ENCODE data around the gene PCED1B. TPM values are rescaled to one million over a fixed set of nuclear protein-coding genes. Genes with fewer than 3 reads are reported as not detected.
A peak's percentile ranks its signal among the peaks of the same experiment; 100 is the strongest.
"Not testable (repeated sequence)": the region's sequence is repeated elsewhere in the genome, so short reads cannot be mapped to it uniquely, and the experiment has no call there.

PCED1B gene
- total RNA-seq, 2 donors from 2014 or later = 48.6 to 54.2 TPM

DNA sequence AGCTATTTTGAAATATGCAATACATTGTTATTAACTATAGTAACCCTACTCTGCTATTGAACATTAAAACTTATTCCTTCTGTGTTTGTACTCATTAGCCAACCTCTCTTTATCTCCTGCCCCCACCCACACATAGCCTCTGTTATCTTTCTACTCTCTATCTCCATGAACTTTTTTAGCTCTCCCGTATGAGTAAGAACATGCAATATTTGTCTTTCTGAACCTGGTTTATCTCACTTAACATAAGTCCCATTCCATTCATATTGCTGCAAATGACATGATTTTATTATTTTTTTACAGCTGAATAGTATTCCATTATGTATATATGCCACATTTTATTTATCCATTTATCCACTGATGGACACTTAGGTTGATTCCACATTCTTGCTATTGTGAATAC lies 79.4 kb downstream of the PCED1B start:
- peaks cover 6% of the 10 kb centered on the region for H3K36me3 Mint-ChIP-seq (ENCODE audit: low read depth)
- H3K9me3 ChIP-seq (ENCODE audit: control insufficient read depth, low read length, poor library complexity, severe bottlenecking) = no peaks in the 10 kb centered on the region
- peaks cover 13% of the 10 kb centered on the region for H3K4me1 Mint-ChIP-seq
- H3K27ac Mint-ChIP-seq = peak overlapping the region; percentile 14
- no peak overlapping the region for H3K4me3 Mint-ChIP-seq
- no peak for ATAC-seq
- no peaks in the 10 kb centered on the region for H3K27me3 Mint-ChIP-seq
- no peak for DNase-seq

DNA sequence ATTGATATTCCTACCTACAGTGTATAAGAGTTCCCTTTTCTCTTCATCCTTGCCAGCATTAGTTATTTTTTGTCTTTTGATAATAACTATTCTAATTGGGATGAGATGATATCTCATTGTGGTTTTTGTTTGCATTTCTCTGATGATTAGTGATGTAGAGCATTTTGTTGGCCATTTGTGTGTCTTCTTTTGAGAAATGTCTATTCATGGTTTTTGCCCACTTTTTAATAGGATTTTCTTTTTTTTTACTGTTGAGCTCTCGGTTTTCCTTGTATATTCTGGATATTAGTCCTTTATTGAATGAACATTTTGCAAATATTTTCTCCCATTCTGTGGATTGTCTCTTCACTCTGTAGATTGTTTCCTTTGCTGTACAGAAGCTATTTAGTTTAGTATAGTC lies 79.9 kb downstream of the PCED1B start:
- no peaks in the 10 kb centered on the region for H3K27me3 Mint-ChIP-seq
- H3K27ac Mint-ChIP-seq = peak overlapping the region; percentile 14
- ATAC-seq (no peak), DNase-seq (no peak)
- no peaks in the 10 kb centered on the region for H3K9me3 ChIP-seq (ENCODE audit: control insufficient read depth, low read length, poor library complexity, severe bottlenecking)
- H3K4me3 Mint-ChIP-seq = no peak overlapping the region
- peaks cover 13% of the 10 kb centered on the region for H3K4me1 Mint-ChIP-seq
- peaks cover 7% of the 10 kb centered on the region for H3K36me3 Mint-ChIP-seq (ENCODE audit: low read depth)

DNA sequence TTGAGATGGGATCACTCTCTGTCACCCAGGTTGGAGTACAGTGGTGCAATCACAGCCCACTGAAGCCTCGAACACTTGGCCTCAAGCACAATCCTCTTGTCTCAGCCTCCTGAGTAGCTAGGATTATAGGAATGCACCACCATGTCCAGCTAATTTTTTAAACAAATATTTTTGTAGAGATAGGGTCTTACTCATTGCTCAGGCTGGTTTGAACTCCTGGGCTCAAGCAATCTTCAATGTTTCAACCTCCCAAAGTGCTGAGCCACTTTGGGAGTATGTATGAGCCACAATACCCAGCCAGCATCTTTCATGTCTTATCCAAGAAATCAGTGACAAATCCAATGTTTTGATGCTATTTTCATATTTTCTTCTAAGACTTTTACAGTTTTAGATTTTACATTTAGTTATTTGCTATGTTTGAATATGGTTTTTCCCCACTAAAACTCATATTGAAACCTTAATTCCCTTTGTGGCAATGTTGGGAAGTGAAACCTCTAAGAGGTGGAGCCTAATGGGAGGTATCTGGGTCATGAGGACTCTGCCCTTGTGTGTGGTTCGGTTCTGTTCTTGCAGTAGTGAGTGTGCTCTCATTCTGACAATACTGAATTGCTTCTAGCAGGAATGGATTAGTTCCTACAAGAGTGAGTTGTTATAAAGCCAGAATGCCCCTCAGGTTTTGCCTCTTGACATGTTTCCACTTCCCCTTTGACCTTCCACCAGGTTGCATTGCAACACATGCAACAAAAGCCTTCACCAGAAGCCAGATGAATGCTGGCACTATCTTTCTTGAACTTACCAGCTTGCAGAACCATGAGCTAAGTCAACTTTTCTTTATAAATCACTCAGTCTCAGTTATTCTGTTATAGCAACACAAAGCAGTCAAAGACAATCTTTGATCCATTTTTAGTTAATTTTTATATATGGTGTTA lies 81.2 kb downstream of the PCED1B start:
- H3K9me3 ChIP-seq (ENCODE audit: control insufficient read depth, low read length, poor library complexity, severe bottlenecking) = no peaks in the 10 kb centered on the region
- Mint-ChIP-seq H3K4me3 (no peak overlapping the region), H3K4me1 (peaks cover 11% of the 10 kb centered on the region), H3K27ac (no peak overlapping the region), H3K27me3 (no peaks in the 10 kb centered on the region), H3K36me3 (ENCODE audit: low read depth) (peaks cover 7% of the 10 kb centered on the region)
- DNase-seq (no peak), ATAC-seq (no peak)

DNA sequence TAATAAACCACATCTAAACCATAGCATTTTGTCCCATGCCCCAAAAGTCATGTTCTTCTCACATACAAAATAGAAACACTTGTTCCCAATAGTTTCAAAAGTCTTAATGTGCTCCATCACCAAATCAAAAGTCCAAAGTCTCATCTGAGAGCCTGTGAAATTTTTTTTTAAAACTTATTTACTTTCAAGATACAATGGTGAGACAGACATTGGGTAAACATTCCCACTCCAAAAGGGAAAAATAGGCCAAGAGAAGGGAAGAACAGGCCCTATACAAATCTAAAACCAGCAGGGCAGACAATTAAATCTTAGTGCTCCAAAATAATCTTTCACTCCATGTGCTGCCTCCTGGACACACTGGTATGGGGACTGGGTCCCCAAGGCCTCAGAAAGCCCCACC lies 84.7 kb downstream of the PCED1B start:
- no peak for DNase-seq
- Mint-ChIP-seq H3K4me3 (no peak overlapping the region), H3K27ac (no peak overlapping the region), H3K4me1 (peaks cover 4% of the 10 kb centered on the region), H3K27me3 (no peaks in the 10 kb centered on the region), H3K36me3 (ENCODE audit: low read depth) (peaks cover 11% of the 10 kb centered on the region)
- ATAC-seq = no peak
- no peaks in the 10 kb centered on the region for H3K9me3 ChIP-seq (ENCODE audit: control insufficient read depth, low read length, poor library complexity, severe bottlenecking)

DNA sequence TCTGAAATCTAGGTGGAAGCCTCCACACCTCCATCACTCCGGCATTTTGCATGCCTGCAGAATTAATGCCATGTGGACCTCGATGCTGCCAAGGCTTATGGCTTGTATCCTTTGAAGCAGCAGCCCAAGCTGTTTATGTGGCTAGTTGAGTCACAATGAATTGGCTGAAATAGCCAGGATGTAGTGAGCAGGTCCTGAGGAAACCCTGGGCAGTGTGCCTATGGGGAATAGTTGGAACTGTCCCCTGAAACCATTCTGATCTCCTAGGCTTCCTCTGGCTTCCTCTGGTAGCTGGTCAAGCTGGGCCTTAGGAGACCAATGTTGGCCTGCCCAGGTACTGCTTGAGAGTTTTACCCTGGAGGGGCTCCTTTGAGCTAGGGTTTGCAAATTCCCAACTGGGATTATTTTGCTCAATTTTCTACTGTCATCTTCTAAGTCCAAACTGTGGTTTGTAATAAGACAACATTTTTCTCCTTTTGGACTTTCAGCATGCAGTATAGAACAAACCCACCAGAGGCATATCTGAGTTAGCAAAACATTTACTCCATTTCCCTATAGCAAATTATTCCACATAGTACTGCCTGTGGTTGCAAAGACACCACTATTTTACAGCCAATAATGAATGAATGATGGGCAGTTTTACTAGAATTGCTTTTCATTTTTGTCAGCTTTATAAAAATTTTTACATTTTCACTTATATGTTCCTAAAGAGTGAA lies 85.5 kb downstream of the PCED1B start:
- H3K36me3 Mint-ChIP-seq (ENCODE audit: low read depth) = peaks cover 11% of the 10 kb centered on the region
- DNase-seq (no peak), ATAC-seq (no peak)
- no peaks in the 10 kb centered on the region for H3K9me3 ChIP-seq (ENCODE audit: control insufficient read depth, low read length, poor library complexity, severe bottlenecking)
- no peak overlapping the region for H3K27ac Mint-ChIP-seq
- no peak overlapping the region for H3K4me3 Mint-ChIP-seq
- peaks cover 4% of the 10 kb centered on the region for H3K4me1 Mint-ChIP-seq
- no peaks in the 10 kb centered on the region for H3K27me3 Mint-ChIP-seq

DNA sequence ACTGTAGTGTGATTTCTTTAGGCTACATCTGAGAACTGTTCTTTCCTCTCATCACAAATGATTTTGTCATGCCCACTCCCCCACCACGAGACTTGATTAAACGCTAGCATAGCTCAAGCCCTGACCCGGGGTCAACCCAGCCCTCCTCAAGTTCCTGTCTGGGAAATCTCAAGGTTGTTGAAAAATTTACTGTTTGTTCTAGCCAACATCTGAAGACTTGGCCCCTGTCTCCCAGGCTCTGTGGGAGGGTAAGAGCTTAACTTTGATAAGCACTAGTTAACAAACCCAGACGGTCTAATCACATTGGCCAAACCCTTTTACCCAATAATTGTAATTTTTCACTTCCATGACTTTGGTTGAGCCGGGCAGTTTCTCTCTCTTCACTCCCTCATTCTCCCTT lies 86.5 kb downstream of the PCED1B start:
- Mint-ChIP-seq H3K27ac (no peak overlapping the region), H3K36me3 (ENCODE audit: low read depth) (peaks cover 11% of the 10 kb centered on the region), H3K4me3 (no peak overlapping the region), H3K4me1 (peaks cover 4% of the 10 kb centered on the region), H3K27me3 (no peaks in the 10 kb centered on the region)
- DNase-seq (no peak), ATAC-seq (no peak)
- H3K9me3 ChIP-seq (ENCODE audit: control insufficient read depth, low read length, poor library complexity, severe bottlenecking) = no peaks in the 10 kb centered on the region

DNA sequence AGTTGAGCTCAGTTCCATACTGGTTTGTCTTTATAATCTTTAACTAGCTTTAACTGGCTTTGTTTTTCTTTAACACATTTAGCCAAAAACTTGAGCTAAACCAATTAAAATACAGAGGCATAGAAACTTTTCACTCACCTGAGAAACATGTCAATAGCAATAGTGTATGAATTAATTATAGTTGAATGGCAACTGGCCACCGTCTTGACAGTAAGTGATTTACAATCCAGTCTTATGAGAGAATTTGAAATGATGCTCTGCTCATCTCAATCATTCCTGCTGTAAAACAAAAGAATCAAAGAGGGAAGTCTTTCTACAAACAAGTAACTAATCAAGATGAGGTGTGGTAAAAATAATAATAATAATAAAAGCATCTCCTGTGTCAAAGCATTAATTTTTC lies 86.9 kb downstream of the PCED1B start:
- ATAC-seq (no peak), DNase-seq (no peak)
- Mint-ChIP-seq H3K4me3 (no peak overlapping the region), H3K36me3 (ENCODE audit: low read depth) (peaks cover 11% of the 10 kb centered on the region), H3K4me1 (peaks cover 4% of the 10 kb centered on the region), H3K27me3 (no peaks in the 10 kb centered on the region), H3K27ac (no peak overlapping the region)
- no peaks in the 10 kb centered on the region for H3K9me3 ChIP-seq (ENCODE audit: control insufficient read depth, low read length, poor library complexity, severe bottlenecking)

DNA sequence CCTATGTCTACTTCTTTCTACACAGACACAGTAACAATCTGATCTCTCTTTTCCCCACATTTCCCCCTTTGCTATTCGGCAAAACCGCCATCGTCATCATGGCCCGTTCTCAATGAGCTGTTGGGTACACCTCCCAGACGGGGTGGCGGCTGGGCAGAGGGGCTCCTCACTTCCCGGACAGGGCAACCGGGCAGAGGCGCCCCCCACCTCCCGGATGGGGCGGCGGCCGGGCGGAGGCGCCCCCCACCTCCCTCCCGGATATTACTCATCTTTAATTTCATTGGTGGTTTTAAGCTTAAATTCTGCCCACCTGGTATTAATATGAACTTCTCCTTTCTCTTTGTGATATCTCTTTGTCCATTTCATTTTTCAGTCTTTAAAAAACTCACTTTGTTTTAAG lies 90.9 kb downstream of the PCED1B start:
- not testable (repeated sequence) for DNase-seq; H3K36me3 Mint-ChIP-seq (ENCODE audit: low read depth)

DNA sequence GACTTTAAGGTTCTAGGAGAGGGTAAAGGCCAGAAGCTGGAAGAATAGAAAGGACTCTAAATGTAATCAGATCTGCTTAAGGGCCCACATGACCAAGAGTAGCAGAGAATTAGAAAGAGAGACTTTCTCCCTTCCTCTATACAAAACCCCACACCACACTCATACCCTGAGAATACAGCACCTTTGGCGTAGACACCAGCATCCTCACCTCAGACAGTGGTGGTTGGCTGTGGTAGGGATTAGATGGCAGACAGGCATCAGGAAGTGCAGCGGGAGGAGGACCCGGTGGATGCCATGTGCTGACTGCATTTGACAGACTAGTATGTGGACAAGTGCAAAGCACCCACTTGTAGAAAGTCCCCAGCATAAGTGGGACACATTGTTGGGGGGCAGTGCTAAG lies 98.6 kb downstream of the PCED1B start:
- Mint-ChIP-seq H3K4me1 (peaks cover 15% of the 10 kb centered on the region), H3K27ac (no peak overlapping the region), H3K36me3 (ENCODE audit: low read depth) (peaks cover 11% of the 10 kb centered on the region), H3K27me3 (no peaks in the 10 kb centered on the region), H3K4me3 (no peak overlapping the region)
- ATAC-seq (no peak), DNase-seq (no peak)
- no peaks in the 10 kb centered on the region for H3K9me3 ChIP-seq (ENCODE audit: control insufficient read depth, low read length, poor library complexity, severe bottlenecking)

More for the DNA sequence above, 90.9 kb downstream of the PCED1B start:
- not testable (repeated sequence) for H3K27me3 Mint-ChIP-seq; H3K9me3 ChIP-seq (ENCODE audit: control insufficient read depth, low read length, poor library complexity, severe bottlenecking); H3K4me1 Mint-ChIP-seq; ATAC-seq; H3K27ac Mint-ChIP-seq; H3K4me3 Mint-ChIP-seq

DNA sequence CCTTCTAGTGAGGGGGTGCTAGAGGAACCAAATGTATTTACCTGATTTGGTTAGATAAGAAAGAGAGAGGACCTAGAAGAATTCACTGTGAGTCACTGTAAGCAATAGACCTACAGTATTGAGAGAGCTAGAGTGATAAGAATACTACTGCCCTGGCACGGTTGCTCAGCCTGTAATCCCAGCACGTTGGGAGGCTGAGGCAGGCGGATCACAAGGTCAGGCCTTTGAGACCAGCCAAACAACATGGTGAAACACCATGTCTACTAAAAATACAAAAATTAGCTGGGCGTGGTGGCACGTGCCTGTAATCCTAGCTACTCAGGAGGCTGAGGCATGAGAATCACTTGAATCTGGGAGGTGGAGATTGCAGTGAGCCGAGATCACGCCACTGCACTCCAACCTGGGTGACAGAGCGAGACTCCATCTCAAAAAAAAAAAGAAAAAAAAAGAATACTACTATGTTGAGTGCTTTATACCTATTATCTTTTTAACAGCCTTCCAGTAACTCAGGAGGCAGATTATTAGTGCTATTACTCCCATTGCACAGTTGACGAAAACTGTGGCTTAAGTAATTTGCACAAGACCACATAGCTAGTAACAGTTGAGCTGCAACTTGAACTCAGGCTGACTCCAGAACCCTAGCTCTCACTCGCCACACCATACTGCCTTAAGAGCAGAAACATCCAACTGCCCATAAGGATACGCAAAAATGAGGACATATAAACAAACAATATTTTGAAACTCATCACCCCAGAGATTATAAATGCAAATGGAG lies 102.9 kb downstream of the PCED1B start:
- not testable (repeated sequence) for H3K9me3 ChIP-seq (ENCODE audit: control insufficient read depth, low read length, poor library complexity, severe bottlenecking); H3K27ac Mint-ChIP-seq; H3K4me3 Mint-ChIP-seq; ATAC-seq; H3K36me3 Mint-ChIP-seq (ENCODE audit: low read depth); H3K27me3 Mint-ChIP-seq; DNase-seq
- peaks cover 21% of the 10 kb centered on the region for H3K4me1 Mint-ChIP-seq

DNA sequence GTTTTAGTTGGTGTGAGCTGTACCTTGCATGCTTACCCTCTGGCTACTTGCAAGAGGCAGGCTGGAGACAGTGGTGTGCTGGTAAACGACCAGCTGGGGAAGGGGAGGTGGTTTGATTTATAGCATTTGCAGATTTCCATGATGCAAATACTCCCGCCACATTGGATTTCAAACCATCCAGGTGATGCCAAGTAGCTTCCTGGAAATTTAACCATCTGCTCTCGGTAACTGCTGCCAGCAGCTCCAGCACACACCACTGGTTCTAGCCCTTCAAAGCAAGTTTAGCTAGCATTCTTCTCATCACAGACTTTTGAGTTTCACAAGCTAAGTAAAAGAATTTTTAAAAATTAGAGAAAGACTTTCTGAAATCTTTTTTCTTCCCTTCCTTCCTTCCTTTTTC lies 104.8 kb downstream of the PCED1B start:
- no peaks in the 10 kb centered on the region for H3K27me3 Mint-ChIP-seq
- peaks cover 10% of the 10 kb centered on the region for H3K36me3 Mint-ChIP-seq (ENCODE audit: low read depth)
- no peak overlapping the region for H3K27ac Mint-ChIP-seq
- H3K9me3 ChIP-seq (ENCODE audit: control insufficient read depth, low read length, poor library complexity, severe bottlenecking) = no peaks in the 10 kb centered on the region
- H3K4me1 Mint-ChIP-seq = peaks cover 27% of the 10 kb centered on the region
- DNase-seq (no peak), ATAC-seq (no peak)
- H3K4me3 Mint-ChIP-seq = no peak overlapping the region

DNA sequence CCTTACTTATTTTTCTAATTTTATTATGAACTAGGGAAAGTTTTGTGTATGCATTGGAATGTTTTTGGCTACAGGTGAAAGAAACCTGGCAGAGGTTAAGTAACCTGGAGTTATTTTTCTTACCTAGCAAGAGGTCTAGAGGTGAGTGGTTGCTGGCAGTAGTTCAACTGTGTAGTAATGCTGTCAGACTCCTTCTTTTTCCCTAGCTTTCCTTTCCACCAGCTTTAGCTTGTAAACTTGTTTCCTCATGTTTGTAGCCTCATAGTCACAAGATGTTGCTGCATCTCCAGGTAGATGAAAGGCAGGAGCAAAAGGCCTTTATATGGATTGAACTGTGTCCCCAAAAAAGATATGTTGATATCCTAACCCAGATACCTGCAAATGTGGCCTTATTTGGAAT lies 105.4 kb downstream of the PCED1B start:
- DNase-seq (no peak), ATAC-seq (no peak)
- Mint-ChIP-seq H3K4me3 (no peak overlapping the region), H3K27ac (no peak overlapping the region), H3K27me3 (no peaks in the 10 kb centered on the region), H3K36me3 (ENCODE audit: low read depth) (peaks cover 11% of the 10 kb centered on the region), H3K4me1 (peaks cover 31% of the 10 kb centered on the region)
- no peaks in the 10 kb centered on the region for H3K9me3 ChIP-seq (ENCODE audit: control insufficient read depth, low read length, poor library complexity, severe bottlenecking)

DNA sequence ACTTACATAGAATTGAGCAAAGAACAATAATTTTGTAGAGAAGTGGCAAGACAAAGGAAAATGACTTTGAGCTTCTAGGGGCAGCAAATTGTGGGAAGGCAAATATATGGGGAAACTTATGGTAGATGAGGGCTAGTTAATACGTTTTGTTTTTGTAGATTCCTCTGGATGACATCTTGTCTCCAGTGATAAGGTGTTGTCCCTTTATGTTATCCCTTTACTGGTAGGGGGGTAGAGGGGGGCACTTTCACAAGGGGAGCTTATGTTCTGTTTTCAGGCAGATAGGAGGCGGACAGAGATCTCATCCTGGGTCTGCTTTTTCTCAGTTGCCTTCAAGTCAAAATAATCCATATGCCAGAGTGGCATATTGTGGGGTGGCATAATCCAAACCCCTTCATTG lies 106.8 kb downstream of the PCED1B start:
- DNase-seq (no peak), ATAC-seq (no peak)
- peaks cover 12% of the 10 kb centered on the region for H3K36me3 Mint-ChIP-seq (ENCODE audit: low read depth)
- H3K27me3 Mint-ChIP-seq = no peaks in the 10 kb centered on the region
- H3K4me1 Mint-ChIP-seq = peaks cover 45% of the 10 kb centered on the region
- no peak overlapping the region for H3K4me3 Mint-ChIP-seq
- H3K27ac Mint-ChIP-seq = peak overlapping the region; percentile 24
- H3K9me3 ChIP-seq (ENCODE audit: control insufficient read depth, low read length, poor library complexity, severe bottlenecking) = no peaks in the 10 kb centered on the region

All from T-helper 17 cell (primary cell).